Loucy (cell line): Measurements from ENCODE around the gene ARSG.

ENCODE experiments used
- CTCF ChIP-seq: fragments of 200-600 bp; sonication (generic); conservative IDR thresholded peaks from 2 replicates; pipeline ENCODE4 v1.5.1; 2014; ENCODE audit warnings: mild to moderate bottlenecking, antibody characterized with exemption, low read length
- EZH2phosphoT487 ChIP-seq: fragments of 200-600 bp; IDR thresholded peaks from 2 replicates; pipeline ENCODE4 v1.6.1; 2018; ENCODE audit warnings: antibody characterized with exemption, mild to moderate bottlenecking, moderate library complexity, borderline replicate concordance

GRCh38 chr17:68445671-68446070, 154.4 kb downstream of the ARSG start:
- TF ChIP-seq CTCF = no peak
- TF ChIP-seq EZH2phosphoT487 = no peak
